ENCODE data around the gene GLP1R. TPM values are rescaled to one million over a fixed set of nuclear protein-coding genes. Genes with fewer than 3 reads are reported as not detected.

GLP1R gene
- polyA plus RNA-seq, 2 of the 4 experiments (the other 2 are of a cell fraction), result not detected

DNA sequence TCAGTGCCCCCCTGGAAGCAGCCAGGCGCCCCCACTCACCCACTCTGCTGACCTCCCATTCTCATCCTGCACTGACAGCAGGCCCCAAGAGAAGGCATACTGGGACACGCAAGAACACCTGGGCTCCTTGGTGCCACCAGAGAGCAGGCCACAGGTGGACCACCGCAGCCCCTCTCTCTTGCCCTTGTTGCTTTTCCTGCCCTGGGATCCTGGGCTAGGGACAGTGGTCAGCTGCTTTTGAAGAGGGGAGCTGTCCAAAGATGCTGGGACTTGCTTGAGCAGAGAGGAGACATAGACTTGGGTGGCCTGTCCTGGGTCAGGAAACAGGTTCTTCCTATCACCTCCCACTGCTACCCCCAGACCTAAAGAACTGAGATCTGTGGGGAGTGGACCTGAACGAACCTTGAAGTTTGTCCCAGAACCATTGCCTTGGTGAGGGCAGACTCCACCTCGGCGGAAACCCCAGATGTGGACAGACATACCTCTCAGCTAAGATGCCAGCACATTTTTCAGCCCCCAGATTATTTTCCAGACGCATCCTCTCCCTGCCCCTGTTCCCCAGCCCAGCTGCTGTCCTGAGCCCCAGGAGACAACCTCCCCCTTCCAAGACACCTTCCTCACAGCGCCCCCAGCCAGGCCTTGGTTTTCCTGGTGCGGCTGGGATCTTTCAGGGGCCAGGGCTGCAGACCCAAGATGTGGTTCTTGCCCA is 1.1 kb downstream of the GLP1R start:
- CTCF ChIA-PET, result interaction anchor here (1.0 kb wide), 1 partner anchor 14 kb away, joined by 4 read pairs; no protein-coding TSS in a partner anchor
- H3K27ac ChIP-seq, result no peak overlapping the region
- H3K9me3 ChIP-seq, result no peaks in the 10 kb centered on the region
- 74% methylated on average over 8 of the region's 9 CpGs for WGBS (ENCODE audit: missing lambda C conversion rate)
- TF ChIP-seq MYC (IDR thresholded peaks at IDR 0.05; ENCODE audit: borderline replicate concordance, low read length), result no peak
- TF ChIP-seq HEYL (CRISPR knock-in tag; IDR thresholded peaks at IDR 0.05), result no peak
- no peak for TF ChIP-seq ZFP36 (IDR thresholded peaks at IDR 0.05; ENCODE audit: borderline replicate concordance, partially characterized antibody)
- no peak for TF ChIP-seq NPAS2 (CRISPR knock-in tag; IDR thresholded peaks at IDR 0.05; ENCODE audit: borderline replicate concordance)
- TF ChIP-seq NR3C1 (IDR thresholded peaks at IDR 0.05), result no peak
- no peak for TF ChIP-seq JUNB (IDR thresholded peaks at IDR 0.05)
- TF ChIP-seq CEBPB (IDR thresholded peaks at IDR 0.05), result no peak
- TF ChIP-seq HMGXB4 (CRISPR knock-in tag; IDR thresholded peaks at IDR 0.05; ENCODE audit: borderline replicate concordance), result no peak
- TF ChIP-seq HOXA7 (CRISPR knock-in tag; IDR thresholded peaks at IDR 0.05), result no peak
- TF ChIP-seq, protein P1, sequence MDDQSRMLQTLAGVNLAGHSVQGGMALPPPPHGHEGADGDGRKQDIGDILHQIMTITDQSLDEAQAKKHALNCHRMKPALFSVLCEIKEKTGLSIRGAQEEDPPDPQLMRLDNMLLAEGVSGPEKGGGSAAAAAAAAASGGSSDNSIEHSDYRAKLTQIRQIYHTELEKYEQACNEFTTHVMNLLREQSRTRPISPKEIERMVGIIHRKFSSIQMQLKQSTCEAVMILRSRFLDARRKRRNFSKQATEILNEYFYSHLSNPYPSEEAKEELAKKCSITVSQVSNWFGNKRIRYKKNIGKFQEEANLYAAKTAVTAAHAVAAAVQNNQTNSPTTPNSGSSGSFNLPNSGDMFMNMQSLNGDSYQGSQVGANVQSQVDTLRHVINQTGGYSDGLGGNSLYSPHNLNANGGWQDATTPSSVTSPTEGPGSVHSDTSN (IDR thresholded peaks at IDR 0.05), result no peak
- TF ChIP-seq KDM1A (IDR thresholded peaks at IDR 0.05; ENCODE audit: low read depth), result no peak
- TF ChIP-seq NFE2L2 (conservative IDR thresholded peaks at IDR 0.05; ENCODE audit: low read length), result no peak
- ATAC-seq (no peak), FAIRE-seq (no peak), DNase-seq (ENCODE audit: low read depth in 1 of 2, low spot score in 1 of 2) (no peak)
- POLR2A ChIA-PET, result no interaction called here
- H3K4me1 ChIP-seq, result no peaks in the 10 kb centered on the region
- no peak overlapping the region for H3K4me2 ChIP-seq
- H3K4me3 ChIP-seq, result no peak overlapping the region

DNA sequence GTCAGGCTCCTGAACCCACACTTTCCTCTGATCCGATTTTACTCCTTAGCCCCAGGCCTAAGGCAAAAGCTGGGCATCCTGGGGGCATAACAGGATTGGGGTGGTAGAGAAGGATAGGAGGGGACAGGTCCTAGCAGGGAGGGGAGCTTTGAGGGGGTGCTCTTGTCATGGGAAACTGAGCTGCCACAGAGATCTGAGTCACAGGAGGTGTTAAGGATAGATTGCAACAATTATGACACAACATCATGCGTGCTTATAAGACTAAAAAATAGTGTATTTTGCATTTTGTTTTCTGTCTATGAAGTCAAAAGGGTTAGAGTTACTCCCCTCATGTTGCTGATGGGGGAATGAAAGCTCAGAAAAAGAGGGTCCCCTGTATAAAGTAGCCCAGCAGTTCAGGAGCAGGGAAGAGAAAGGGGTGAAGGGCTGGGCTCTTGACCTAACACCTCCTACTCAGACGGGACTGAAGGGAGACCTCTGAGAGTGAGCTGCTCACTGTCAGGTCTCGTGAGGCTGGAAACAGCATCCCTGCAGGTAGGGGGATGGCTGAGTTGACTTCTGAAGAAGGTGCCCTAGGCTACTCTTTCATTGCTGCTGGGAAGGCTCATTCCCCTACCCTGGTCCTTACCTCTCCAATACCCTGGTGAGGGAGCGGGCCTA is 2.0 kb downstream of the GLP1R start:
- no peak overlapping the region for H3K4me2 ChIP-seq
- H3K27ac ChIP-seq, result no peak overlapping the region
- H3K9me3 ChIP-seq, result no peaks in the 10 kb centered on the region
- TF ChIP-seq HEYL (CRISPR knock-in tag; IDR thresholded peaks at IDR 0.05) (no peak), RCOR1 (IDR thresholded peaks at IDR 0.05; ENCODE audit: low read depth, low read length) (no peak), PHF8 (IDR thresholded peaks at IDR 0.05; ENCODE audit: borderline replicate concordance, low read depth) (no peak), NFE2L2 (conservative IDR thresholded peaks at IDR 0.05; ENCODE audit: low read length) (no peak), ELK1 (IDR thresholded peaks at IDR 0.05; ENCODE audit: low read depth, low read length) (no peak), ZSCAN20 (CRISPR knock-in tag; IDR thresholded peaks at IDR 0.05) (no peak), TP53 (CRISPR knock-in tag; IDR thresholded peaks at IDR 0.05) (no peak), RNF2 (IDR thresholded peaks at IDR 0.05; ENCODE audit: borderline replicate concordance, low read depth) (no peak), CEBPB (IDR thresholded peaks at IDR 0.05) (no peak), RFX5 (IDR thresholded peaks at IDR 0.05) (no peak), SMC3 (IDR thresholded peaks at IDR 0.05) (no peak), FOSB (CRISPR knock-in tag; IDR thresholded peaks at IDR 0.05) (no peak), POLR2A (IDR thresholded peaks at IDR 0.05; ENCODE audit: low read length) (no peak)
- CTCF ChIA-PET, result interaction anchor here (1.0 kb wide), 1 partner anchor 14 kb away, joined by 4 read pairs; no protein-coding TSS in a partner anchor
- H3K4me3 ChIP-seq, result no peak overlapping the region
- no peak for DNase-seq (ENCODE audit: low read depth in 1 of 2, low spot score in 1 of 2)
- no peaks in the 10 kb centered on the region for H3K4me1 ChIP-seq
- POLR2A ChIA-PET, result no interaction called here
- 17% methylated on average over 4 of the region's 5 CpGs for WGBS (ENCODE audit: missing lambda C conversion rate)
- no peak for FAIRE-seq
- no peak for ATAC-seq

Measured in A549 (cell line).